A673 (cell line): ENCODE measurements around the gene FHIT.

Experiments
- CTCF ChIP-seq: fragments of 300-800, 200-600 bp; sonication (generic); conservative IDR thresholded peaks from 2 replicates; pipeline ENCODE4 v1.5.1; 2017; ENCODE audit warnings: low read depth, mild to moderate bottlenecking, antibody characterized with exemption, low read length, moderate library complexity, mixed read lengths
- EZH2 ChIP-seq: fragments of 200-600 bp; sonication (generic); IDR thresholded peaks from 2 replicates; pipeline ENCODE4 v1.6.1; 2017; ENCODE audit warnings: borderline replicate concordance, low read depth, mild to moderate bottlenecking, mixed read lengths, antibody characterized with exemption, low read length; ENCODE audit not compliant: poor library complexity, severe bottlenecking

GRCh38 chr3:60933824-60934223 is 317.4 kb downstream of the FHIT start:
- TF ChIP-seq CTCF = no peak
- no peak for TF ChIP-seq EZH2
